LHCN-M2 (cell line): ENCODE results near the gene LLGL1. TPM values are rescaled to one million over a fixed set of nuclear protein-coding genes. Genes with fewer than 3 reads are reported as not detected.
"Not testable (repeated sequence)": the region's sequence is repeated elsewhere in the genome, so short reads cannot be mapped to it uniquely, and the experiment has no call there.

ENCODE experiments used
- DNase-seq: peaks from one replicate; pipeline ENCODE4 v3.0.0-alpha.2; 2012; ENCODE audit warnings: low read depth
- total RNA-seq: library from RNA; depleted of rRNA; stranded (reverse); fragments of >200 nt; gene quantifications from 2 replicates; pipeline ENCODE4 v1.2.3, GENCODE V29; 2014

LLGL1 gene
- total RNA-seq, 1 experiment from 2014 or later, result 53.3 TPM

DNA sequence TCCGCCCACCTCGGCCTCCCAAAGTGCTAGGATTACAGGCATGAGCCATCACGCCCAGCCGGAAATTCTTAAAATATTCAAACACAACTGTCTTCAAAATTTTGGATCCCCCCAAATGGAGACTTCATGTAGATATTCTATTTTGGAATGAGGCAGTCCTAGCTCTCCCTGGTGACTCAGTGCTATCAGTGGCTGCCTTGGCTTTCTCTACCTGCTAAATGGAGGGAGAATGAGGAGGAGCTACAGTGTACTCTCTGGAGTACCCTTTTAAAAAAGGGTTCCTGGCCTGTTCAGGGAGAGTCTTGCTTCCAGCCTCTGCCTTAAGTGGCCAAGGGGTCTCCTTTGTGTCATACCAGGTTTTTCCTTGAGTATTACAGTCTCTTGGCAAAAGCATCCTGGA, 31.0 kb upstream of the LLGL1 start:
- DNase-seq, result no peak

DNA sequence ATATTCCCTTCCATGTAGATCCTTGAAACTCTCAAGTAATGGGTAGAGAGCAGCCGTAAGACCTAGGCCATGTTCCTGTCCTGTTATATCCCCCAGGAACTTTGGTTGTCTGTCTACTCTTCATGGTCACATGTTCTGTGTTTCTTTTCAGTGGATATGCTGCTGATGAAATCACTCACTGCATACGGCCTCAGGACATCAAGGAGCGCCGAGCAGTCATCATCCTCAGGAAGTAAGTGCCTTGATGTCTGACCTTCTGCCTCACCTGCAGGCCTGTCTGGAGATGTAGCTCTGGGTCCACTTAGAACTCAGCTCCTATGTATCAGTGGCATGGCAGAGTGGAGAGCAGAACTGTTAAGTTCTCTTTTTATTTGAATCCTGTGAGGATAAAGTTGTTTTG, 30.6 kb upstream of the LLGL1 start:
- no peak for DNase-seq

- no peak for DNase-seq
Measured at GRCh38 chr17:18195246-18195645, 30.2 kb upstream of the LLGL1 start.

DNA sequence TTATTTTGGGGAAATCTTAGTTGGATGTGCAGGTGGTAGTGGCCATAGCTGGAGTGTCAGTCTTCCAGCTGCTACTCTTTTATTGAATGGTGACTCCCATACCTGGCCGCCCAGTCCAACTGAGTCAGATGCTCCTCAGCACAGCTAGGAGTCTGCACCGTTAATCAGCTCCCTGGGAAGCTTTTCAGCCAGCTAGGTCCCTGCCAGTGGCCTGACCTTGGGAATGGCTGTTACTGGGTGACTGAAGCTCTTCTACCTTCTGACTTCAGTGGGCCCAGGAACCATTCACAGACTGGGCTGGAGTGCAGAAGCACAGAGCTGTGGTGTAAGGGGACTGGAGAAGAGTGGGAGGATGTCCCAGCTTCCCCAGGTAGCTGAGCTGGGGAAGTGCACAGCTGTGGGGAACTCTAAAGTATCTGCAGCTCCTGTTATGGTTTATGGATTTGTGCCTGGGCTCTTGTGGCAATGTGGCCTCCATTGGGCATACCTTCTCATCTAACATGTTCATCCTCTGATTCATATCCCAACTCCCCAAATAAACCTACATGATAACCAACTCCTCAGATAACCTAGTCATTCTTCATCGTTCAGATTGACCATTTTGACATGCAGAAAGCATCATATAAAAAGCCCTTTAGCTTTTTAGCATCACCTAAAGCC, 27.8 kb upstream of the LLGL1 start:
- no peak for DNase-seq

- no peak for DNase-seq
Measured at GRCh38 chr17:18198530-18198929, 26.9 kb upstream of the LLGL1 start.

- no peak for DNase-seq
Measured at GRCh38 chr17:18201108-18201507, 24.3 kb upstream of the LLGL1 start.

DNA sequence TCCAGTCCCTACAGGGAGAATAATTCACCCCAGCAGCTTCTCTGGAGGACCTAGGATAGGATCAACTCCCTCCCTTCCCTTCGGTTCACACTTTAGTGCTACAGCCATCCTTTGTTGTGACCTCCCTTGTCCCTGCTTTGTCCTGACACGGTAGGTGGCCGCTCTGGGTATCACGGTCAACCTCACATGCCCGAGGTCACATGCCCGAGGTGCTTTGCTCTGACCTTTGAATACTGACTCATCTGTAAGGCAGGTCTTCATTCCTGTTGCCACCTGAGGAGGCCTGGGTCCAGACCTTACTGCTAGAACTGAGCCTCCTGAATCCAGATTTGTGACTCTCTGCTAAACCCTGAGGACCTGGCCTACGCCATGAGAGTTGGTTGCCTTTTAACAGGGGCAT, 22.1 kb upstream of the LLGL1 start:
- no peak for DNase-seq

DNA sequence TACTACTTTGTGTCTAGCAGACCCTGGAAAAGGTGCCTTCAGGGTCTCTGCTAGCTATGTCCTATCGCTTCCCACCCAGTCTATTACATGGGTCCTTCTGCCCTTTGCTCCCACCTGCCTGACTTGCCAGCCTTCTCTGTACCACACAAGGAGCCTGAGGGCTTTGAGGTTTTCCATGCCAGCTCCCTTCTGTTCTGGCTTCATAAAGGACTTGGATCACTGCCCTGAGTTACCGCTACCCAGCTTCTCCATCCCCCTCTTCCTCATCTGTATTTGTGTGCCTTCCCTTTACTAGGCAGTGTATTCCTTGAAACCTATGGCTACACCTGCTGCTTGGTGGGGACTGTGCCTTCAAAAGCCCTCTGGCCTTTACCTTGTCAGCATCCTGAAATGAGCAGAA, 19.6 kb upstream of the LLGL1 start:
- DNase-seq, result no peak

- no peak for DNase-seq
Measured at GRCh38 chr17:18206962-18207361, 18.5 kb upstream of the LLGL1 start.

GRCh38 chr17:18208092-18208491, 17.3 kb upstream of the LLGL1 start:
- DNase-seq, result no peak

DNA sequence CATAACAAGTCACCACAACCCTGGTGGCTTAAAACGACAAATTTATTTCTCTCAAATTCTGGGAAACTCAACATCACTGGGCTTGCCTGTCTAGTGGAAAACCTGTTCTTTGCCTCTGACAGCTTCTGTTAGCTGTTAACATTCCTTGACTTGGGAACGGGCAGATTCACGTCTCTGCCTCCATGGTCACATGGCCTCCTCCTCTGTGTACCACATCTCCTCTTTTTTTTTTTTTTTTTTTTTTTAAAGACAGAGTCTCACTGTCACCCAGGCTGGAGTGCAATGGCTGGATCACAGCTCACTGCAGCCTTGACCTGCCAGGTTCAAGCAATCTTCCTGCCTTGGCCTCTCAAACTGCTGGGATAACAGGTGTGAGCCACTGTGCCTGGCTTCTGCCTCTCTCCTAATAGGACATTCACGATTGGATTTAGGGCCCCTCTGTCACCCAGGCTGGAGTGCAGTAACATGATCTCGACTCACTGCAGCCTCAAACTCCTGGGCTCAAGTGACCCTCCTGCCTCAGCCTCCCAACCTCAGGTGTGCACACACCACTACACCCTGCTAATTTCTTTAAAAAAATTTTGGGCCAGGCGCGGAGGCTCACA, 11.7 kb upstream of the LLGL1 start:
- no peak for DNase-seq

DNA sequence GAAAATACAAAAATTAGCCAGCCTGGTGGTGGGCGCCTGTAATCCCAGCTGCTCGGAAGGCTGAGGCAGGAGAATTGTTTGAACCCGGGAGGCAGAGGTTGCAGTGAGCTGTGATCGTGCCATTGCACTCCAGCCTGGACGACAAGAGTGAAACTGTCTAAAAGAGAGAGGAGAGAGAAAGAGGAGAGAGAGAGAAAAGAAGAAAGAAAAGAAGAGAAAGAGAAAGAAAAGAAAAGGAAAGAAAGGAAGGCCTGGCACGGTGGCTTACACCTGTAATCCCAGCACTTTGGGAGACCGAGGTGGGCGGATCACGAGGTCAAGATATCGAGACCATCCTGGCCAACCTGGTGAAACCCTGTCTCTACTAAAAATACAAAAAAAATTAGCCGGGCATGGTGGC, 8.5 kb upstream of the LLGL1 start:
- DNase-seq, result not testable (repeated sequence)

DNA sequence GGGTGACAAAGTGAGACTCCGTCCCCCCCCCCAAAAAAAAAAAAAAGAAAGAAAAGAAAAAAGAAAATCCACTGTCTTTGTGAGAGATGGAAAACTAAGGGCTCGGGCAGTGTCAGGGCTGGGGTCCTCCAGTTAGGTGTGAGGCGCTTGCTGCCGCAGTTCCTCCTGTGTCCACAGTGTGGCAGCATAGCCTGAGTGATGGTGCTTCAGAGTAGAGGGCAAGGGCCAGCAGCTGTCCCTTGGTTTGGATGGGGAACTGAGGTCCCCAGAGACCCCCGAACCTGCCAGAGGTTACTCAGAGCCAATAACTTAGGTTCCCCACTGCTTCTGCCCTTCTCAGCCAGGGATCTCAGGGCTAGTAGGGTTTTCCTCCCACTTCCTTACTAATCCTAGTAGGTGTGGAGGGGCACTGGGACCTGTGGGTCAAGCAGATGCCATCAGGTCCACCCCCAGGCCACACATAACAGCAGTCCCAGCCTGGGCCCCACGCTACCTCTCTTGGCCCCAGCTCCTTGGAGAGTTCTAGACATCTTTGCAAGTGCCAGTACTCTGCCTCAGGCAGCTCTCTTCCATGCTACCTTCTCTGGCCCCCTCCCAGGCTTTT, 7.9 kb upstream of the LLGL1 start:
- DNase-seq, result peak; percentile 69

- DNase-seq, result peak; percentile 38
Measured at GRCh38 chr17:18218756-18219415, 6.5 kb upstream of the LLGL1 start.

- no peak for DNase-seq
Measured at GRCh38 chr17:18224053-18224386, 1.4 kb upstream of the LLGL1 start.

GRCh38 chr17:18224387-18225120, 881 bp upstream of the LLGL1 start:
- no peak for DNase-seq

- DNase-seq, result no peak
Measured at GRCh38 chr17:18225642-18226283, 328 bp downstream of the LLGL1 start.

DNA sequence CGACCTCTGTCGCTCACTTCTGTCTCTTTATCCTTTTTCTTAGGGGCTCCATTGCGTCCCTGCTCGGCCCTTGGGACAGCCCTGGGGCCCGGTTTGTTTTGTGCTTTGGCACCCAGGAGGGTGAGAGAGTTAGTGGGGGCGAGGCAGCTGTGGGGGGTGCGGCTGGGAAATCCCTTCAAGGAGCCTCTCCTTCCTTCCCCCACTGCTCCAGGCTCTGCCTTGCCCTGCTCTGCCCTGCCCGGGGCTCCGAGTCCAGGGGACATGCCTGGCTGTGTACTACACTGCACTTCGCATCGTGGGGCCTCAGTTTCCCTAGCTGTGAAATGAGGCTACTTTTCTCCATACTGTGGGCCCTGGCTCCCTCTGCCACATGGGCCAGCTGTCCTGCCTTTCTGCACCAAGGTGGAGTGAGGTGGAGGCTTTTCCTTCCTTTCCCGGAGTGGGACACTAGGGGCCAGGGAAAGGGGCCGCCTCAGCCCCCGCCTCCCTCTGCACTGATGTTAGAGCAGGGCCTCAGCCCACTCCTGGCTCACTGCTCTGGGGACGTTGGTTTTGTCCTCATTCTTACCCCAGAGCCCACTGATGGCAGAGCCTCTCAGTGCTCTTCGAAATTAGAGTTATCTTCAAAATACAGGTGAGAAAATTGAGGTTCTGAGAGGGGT, 980 bp downstream of the LLGL1 start:
- no peak for DNase-seq

DNA sequence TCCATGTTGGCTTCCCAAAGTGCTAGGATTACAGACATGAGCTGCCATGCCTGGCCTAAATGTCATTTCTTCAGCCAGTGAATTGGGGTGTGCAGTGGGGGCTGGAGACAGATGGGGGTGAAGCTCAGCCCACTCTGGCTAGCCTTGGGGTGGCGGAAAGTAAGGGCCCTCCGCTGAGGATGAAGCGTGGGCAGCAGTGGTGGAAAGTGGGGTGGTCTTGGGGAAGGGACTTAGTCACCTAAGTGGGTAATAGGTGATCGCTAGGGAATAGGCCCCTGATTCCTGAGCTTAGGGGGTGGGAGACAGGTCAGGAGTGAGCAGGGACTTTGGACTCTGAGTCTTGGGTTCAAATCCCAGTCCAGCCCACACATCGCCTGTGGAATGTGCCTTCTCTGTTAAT, 2.2 kb downstream of the LLGL1 start:
- DNase-seq, result no peak

DNA sequence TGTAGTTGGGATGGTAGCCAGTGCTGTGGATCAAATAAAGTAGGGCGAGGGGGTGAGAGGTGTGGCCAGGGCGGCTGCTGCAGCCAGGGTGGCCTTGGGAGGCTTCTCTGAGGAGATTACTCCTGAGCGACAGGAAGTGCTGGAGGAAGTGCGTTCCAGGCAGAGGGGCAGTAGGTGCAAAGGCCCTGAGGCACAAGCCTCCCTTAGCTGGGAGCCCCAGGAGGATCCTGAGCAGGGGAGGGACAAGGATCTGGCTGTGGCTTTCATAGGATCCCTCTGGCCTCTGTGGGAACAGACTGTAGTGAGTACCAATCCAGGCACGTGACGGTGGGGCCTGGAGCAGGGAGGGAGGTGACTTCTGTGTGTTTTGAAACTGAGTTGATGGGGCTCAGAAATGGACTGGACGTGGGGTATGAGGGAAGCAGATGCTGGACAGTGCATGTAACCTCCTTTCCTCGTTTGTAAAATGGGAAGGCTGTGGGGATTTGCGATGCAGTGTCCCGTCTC, 2.8 kb downstream of the LLGL1 start:
- DNase-seq, result no peak

DNA sequence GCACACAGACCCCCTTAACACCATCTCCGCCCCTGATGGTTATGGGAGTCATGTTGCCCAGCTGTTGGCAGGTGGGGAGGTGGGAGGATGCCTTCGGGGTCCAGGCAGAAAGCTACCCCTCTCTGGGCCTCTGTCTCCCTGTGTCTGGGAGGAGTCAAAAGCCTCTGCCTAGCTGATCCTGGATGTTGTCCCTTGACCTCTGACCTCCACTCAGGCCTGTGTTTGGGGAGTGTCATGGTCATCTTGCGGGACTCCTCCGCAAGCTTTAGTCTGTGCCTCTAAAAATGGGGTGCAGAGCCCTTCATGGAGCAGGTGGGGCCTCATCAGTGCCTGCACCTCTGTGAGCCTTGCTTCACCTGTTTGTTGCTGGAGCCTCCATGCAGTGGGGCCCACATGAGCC, 3.8 kb downstream of the LLGL1 start:
- DNase-seq, result no peak
